Stomach (tissue), 4 donors: Measurements from ENCODE around the gene NR1D1.

Source experiments
- POLR2A ChIP-seq, 4 donors: fragments of 450-650 bp; IDR thresholded peaks; one replicate each; pipeline ENCODE4 v1.6.1; 2016; ENCODE audit warnings: antibody characterized with exemption in 4 of 4, control low read depth in 2 of 4, mild to moderate bottlenecking in 1 of 4, moderate library complexity in 1 of 4
- TF ChIP-seq, protein P1 (sequence below), 7 experiments: fragments of 450-650 bp in 4 of 7; fragments of 200-600 bp in 3 of 7; sonication (generic) in 3 of 7; IDR thresholded peaks; one replicate each; pipeline ENCODE4 v1.5.1; 2016 to 2019; ENCODE audit warnings: antibody characterized with exemption in 7 of 7, control low read depth in 2 of 7, mild to moderate bottlenecking in 1 of 7

DNA sequence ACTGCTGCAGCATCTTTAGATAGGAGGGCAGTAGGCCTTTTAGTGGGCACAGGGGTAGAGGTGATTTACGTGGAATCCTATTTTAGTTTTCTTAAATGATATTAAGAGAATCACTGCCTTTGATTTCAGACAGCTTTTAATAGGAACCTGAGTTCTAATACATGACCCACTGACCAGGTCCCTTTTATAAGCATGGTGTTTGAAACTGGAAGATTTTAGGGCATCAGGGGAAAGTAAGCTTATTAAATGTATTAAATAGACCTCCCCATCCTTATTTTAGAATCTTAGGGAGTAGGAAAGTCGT lies 23.4 kb upstream of the NR1D1 start:
- TF ChIP-seq, protein P1, sequence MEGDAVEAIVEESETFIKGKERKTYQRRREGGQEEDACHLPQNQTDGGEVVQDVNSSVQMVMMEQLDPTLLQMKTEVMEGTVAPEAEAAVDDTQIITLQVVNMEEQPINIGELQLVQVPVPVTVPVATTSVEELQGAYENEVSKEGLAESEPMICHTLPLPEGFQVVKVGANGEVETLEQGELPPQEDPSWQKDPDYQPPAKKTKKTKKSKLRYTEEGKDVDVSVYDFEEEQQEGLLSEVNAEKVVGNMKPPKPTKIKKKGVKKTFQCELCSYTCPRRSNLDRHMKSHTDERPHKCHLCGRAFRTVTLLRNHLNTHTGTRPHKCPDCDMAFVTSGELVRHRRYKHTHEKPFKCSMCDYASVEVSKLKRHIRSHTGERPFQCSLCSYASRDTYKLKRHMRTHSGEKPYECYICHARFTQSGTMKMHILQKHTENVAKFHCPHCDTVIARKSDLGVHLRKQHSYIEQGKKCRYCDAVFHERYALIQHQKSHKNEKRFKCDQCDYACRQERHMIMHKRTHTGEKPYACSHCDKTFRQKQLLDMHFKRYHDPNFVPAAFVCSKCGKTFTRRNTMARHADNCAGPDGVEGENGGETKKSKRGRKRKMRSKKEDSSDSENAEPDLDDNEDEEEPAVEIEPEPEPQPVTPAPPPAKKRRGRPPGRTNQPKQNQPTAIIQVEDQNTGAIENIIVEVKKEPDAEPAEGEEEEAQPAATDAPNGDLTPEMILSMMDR (IDR thresholded peaks at IDR 0.05): no peak
- TF ChIP-seq POLR2A (IDR thresholded peaks at IDR 0.05): no peak
